ENCODE data around the gene UBE2Q1. TPM values are rescaled to one million over a fixed set of nuclear protein-coding genes. Genes with fewer than 3 reads are reported as not detected.

UBE2Q1 gene
- total RNA-seq, 2 donors from 2014 or later = 24.7 to 43.7 TPM

- Histone ChIP-seq H3K4me3 (no peak overlapping the region), H3K27me3 (replicated peaks; ENCODE audit: insufficient read depth) (no peaks in the 10 kb centered on the region), H3K9me3 (no peaks in the 10 kb centered on the region), H3K27ac (no peak overlapping the region), H3K4me1 (replicated peaks) (peaks cover 5% of the 10 kb centered on the region), H3K36me3 (no peaks in the 10 kb centered on the region)
- no peak for DNase-seq (ENCODE audit: low spot score)
- intact Hi-C loops (cut with DNase I) = no loop called here
- TF ChIP-seq POLR2AphosphoS5 (IDR thresholded peaks at IDR 0.05) (no peak), POLR2A (IDR thresholded peaks at IDR 0.05) (no peak)
- TF ChIP-seq, protein P1, sequence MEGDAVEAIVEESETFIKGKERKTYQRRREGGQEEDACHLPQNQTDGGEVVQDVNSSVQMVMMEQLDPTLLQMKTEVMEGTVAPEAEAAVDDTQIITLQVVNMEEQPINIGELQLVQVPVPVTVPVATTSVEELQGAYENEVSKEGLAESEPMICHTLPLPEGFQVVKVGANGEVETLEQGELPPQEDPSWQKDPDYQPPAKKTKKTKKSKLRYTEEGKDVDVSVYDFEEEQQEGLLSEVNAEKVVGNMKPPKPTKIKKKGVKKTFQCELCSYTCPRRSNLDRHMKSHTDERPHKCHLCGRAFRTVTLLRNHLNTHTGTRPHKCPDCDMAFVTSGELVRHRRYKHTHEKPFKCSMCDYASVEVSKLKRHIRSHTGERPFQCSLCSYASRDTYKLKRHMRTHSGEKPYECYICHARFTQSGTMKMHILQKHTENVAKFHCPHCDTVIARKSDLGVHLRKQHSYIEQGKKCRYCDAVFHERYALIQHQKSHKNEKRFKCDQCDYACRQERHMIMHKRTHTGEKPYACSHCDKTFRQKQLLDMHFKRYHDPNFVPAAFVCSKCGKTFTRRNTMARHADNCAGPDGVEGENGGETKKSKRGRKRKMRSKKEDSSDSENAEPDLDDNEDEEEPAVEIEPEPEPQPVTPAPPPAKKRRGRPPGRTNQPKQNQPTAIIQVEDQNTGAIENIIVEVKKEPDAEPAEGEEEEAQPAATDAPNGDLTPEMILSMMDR (IDR thresholded peaks at IDR 0.05) = no peak
- 97% methylated on average over 59 of the region's 59 CpGs for WGBS
These were observed 12.9 kb upstream of the UBE2Q1 start for GRCh38 chr1:154571244-154571963.

DNA sequence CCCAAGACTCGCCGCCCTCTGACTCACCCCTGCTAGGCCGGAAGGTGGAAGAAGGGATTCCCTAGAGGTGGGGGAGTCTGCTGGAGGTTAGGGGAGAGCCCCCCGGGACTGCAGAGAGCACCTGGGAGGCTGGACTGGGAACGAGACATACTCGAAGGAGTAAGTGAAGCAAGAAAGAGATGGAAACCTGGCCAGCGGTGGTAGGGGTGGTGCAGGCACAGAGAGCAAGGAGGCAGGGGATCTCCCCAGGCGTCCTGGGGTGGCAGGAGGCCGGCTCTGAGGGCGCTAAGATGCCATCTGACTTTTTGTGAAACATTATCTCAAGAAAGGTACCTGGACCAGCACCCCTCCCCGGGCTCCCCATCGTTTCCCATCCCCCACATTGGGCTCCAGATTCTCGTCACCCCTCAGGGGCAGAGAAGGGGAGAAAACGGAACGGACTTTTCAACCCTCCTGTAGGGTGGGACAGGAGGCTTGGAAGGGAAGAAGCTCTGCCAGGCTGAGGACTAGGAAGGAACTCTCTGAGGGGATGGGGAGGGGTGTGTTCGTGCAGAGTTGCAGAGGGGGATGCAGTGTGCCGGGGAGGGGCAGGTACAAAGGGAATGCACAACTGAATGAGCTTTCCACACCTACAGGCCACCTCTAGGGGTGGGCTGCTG, 9.8 kb upstream of the UBE2Q1 start:
- Histone ChIP-seq H3K9me3 (no peaks in the 10 kb centered on the region), H3K36me3 (no peaks in the 10 kb centered on the region), H3K27me3 (replicated peaks; ENCODE audit: insufficient read depth) (no peaks in the 10 kb centered on the region), H3K4me3 (no peak overlapping the region), H3K27ac (no peak overlapping the region), H3K4me1 (replicated peaks) (peaks cover 5% of the 10 kb centered on the region)
- TF ChIP-seq POLR2AphosphoS5 (IDR thresholded peaks at IDR 0.05) (no peak), POLR2A (IDR thresholded peaks at IDR 0.05) (no peak)
- TF ChIP-seq, protein P1 (IDR thresholded peaks at IDR 0.05) = no peak
- WGBS = 35% methylated on average over 17 of the region's 17 CpGs
- intact Hi-C loops (cut with DNase I) = no loop called here
- DNase-seq (ENCODE audit: low spot score) = no peak

- TF ChIP-seq, protein P1 (IDR thresholded peaks at IDR 0.05) = peak in 2 of 4 experiments; percentile 17 to 31
- TF ChIP-seq POLR2AphosphoS5 (IDR thresholded peaks at IDR 0.05) (no peak), POLR2A (IDR thresholded peaks at IDR 0.05) (no peak)
- no peaks in the 10 kb centered on the region for H3K27me3 ChIP-seq (replicated peaks; ENCODE audit: insufficient read depth)
- H3K36me3 ChIP-seq = no peaks in the 10 kb centered on the region
- H3K27ac ChIP-seq = no peak within 1 kb of the TSS
- no peak within 1 kb of the TSS for H3K4me3 ChIP-seq
- WGBS = 3% methylated on average over 45 of the region's 53 CpGs
- intact Hi-C loops (cut with DNase I) = no loop called here
- H3K9me3 ChIP-seq = no peaks in the 10 kb centered on the region
- H3K4me1 ChIP-seq (replicated peaks) = peaks cover 5% of the 10 kb centered on the region
- peak; percentile 57 for DNase-seq (ENCODE audit: low spot score)
These were observed 9.1 kb upstream of the UBE2Q1 start, which contains the start of gene CHRNB2 for GRCh38 chr1:154567386-154568156. TSS of gene CHRNB2 (plus strand) at chr1:154567778. CDS start at chr1:154568045, 267 bp downstream.

DNA sequence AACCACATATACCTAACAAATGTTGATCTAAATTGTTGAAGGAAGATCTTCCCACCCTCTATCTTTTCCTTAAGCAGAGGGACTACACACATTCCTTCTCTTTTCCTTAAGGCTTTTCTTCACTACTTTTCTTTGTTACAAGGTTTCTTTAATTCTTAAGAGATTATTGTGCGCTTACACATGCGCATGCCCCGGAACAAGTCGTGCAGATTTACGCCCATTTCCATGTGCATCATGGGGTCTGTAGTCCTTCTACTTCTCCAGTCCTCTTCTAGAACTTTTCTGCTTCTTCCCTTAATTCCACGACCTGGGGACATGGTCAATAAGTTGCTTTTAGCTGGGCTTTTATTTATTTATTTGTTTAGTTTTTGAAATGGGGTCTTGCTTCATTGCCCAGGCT, 7.4 kb upstream of the UBE2Q1 start:
- 94% methylated on average over 6 of the region's 6 CpGs for WGBS
- H3K27ac ChIP-seq = no peak overlapping the region
- DNase-seq (ENCODE audit: low spot score) = no peak
- H3K4me1 ChIP-seq (replicated peaks) = peaks cover 5% of the 10 kb centered on the region
- H3K36me3 ChIP-seq = no peaks in the 10 kb centered on the region
- no peaks in the 10 kb centered on the region for H3K27me3 ChIP-seq (replicated peaks; ENCODE audit: insufficient read depth)
- H3K4me3 ChIP-seq = no peak overlapping the region
- TF ChIP-seq POLR2A (IDR thresholded peaks at IDR 0.05) = no peak
- no peak for TF ChIP-seq POLR2AphosphoS5 (IDR thresholded peaks at IDR 0.05)
- TF ChIP-seq, protein P1 (IDR thresholded peaks at IDR 0.05) = no peak
- H3K9me3 ChIP-seq = no peaks in the 10 kb centered on the region
- intact Hi-C loops (cut with DNase I) = no loop called here
